ENCODE results near the gene DNAJC7.
A peak's percentile ranks its signal among the peaks of the same experiment; 100 is the strongest.

The DNAJC7 gene

DNA sequence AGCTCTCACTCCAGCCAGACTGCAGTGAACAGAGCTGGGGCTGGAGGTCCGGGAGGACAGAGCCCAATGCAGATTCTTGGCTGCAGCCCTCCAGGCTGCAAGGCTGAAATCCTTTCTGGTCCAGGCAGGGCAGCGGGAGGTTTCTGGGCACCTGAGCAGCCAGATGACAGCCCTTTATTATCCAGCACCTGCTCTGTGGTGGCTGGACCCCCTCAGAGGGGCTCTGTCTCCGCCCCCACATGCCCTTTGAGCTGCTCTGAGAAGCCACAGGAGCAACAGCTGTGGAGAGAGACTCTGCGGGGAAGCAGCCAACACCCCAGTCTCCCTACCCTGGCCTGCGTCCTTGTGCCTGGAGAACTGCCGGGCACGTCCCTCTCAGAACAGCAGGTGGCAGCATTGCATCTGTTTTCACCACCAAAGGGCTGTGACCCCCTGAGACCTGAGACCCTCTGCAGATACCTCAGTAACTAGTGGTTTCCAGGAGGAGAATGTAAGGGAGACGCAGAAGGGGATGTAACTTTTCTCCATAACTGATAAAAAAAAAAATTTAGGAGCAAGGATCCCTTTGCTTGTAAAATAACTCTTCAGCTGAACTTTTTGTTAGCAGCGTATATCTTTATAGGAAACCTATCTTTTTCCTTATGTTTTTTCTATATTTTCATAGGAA is 54.3 kb downstream of the DNAJC7 start:
- no peak overlapping the region for H3K4me3 ChIP-seq (ENCODE audit: low read depth, low read length)
- TF ChIP-seq, protein P1, sequence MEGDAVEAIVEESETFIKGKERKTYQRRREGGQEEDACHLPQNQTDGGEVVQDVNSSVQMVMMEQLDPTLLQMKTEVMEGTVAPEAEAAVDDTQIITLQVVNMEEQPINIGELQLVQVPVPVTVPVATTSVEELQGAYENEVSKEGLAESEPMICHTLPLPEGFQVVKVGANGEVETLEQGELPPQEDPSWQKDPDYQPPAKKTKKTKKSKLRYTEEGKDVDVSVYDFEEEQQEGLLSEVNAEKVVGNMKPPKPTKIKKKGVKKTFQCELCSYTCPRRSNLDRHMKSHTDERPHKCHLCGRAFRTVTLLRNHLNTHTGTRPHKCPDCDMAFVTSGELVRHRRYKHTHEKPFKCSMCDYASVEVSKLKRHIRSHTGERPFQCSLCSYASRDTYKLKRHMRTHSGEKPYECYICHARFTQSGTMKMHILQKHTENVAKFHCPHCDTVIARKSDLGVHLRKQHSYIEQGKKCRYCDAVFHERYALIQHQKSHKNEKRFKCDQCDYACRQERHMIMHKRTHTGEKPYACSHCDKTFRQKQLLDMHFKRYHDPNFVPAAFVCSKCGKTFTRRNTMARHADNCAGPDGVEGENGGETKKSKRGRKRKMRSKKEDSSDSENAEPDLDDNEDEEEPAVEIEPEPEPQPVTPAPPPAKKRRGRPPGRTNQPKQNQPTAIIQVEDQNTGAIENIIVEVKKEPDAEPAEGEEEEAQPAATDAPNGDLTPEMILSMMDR (IDR thresholded peaks at IDR 0.05; ENCODE audit: borderline replicate concordance, insufficient read depth, low read depth, low read length) = peak; percentile 81

DNA sequence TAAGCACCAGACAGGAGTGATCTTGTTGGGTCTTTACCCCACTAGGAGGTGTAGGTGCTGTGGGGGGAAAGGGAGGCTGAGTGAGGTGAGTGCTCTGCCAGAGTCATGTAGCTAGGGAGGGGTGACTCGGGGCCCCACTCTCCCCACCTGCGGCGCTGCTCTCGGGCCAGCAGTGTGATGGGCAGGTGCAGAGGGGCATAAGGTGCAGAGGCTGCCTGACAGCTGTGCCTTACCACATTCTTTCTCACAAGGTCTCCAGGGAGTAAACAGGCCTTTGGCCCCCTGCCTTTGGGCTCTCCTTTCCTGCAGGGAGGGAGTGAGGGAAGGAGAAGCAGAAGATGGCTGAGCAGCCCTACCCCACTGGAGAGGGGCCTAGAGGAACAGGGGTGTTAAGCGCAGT is 55.1 kb downstream of the DNAJC7 start:
- no peak overlapping the region for H3K4me3 ChIP-seq (ENCODE audit: low read depth, low read length)
- TF ChIP-seq, protein P1 (IDR thresholded peaks at IDR 0.05; ENCODE audit: borderline replicate concordance, insufficient read depth, low read depth, low read length) = no peak

DNA sequence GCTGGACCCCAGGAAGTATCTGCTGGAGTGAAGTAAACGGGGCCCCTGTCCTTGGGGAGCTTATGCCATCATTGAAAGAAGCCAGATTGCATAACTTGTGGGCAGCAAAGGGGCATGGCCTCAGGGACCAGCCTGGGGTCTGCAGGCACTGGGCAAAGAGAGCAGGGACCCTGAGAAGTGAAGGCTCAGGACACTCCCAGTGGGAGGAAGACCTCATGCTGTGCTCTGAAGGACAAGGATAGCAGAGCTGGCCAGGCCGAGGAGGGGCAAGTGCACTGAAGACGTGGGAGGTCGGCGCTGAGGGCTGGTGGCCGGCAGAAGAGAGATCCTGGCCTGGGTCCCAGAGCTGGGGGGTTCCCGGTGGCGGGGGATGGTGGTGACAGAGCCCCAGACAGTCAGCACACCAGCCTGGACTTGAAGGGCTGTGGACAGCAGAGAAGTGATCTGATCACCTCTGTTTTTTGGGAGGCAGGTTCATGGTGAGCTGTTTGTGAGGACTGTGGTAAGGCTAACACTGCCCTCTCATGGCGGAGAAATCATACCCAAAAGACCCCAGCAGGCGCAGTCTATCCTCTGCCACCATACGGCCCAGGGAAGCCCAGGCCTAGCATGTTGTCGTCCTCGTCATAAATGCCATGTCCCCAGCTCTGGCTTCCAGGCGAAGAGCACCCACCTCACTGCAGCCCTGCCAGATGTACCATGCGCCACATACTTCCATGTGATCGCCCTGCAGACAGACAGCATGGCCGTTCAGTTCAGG is 57.7 kb downstream of the DNAJC7 start:
- no peak overlapping the region for H3K4me3 ChIP-seq (ENCODE audit: low read depth, low read length)

GRCh38 chr17:41959030-41959335 is 58.3 kb downstream of the DNAJC7 start:
- TF ChIP-seq, protein P1 (IDR thresholded peaks at IDR 0.05; ENCODE audit: borderline replicate concordance, insufficient read depth, low read depth, low read length) = no peak
- H3K4me3 ChIP-seq (ENCODE audit: low read depth, low read length) = no peak overlapping the region

More for the DNA sequence above, 57.7 kb downstream of the DNAJC7 start:
- TF ChIP-seq, protein P1 (IDR thresholded peaks at IDR 0.05; ENCODE audit: borderline replicate concordance, insufficient read depth, low read depth, low read length) = peak; percentile 29; the same call in 1 of the 2 replicates

DNA sequence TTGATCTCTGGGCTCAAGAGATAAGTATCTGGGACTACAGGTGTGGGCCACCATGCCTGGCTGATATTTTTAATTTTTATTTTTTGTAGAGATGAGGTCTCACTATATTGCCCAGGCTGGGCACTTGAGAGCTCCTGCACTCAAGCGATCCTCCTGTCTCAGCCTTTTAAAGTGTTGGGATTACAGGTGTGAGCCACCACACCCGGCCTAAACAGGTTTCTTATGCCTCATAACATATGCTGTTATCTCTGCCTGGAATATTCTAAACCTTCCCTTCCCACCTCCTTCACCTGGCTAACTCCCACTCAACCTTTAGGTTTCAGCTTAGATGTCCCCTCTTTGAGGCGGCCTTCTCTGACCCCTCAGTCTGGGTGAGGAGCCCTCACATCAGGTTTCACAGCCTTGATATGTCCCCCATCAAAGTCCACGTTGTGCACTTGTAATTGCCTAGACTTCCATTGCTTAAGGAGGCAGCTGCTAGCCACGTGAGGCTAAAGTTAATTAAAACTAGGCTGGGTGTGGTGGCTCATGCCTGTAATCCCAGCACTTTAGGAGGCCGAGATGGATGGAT is 59.3 kb downstream of the DNAJC7 start:
- TF ChIP-seq, protein P1 (IDR thresholded peaks at IDR 0.05; ENCODE audit: borderline replicate concordance, insufficient read depth, low read depth, low read length) = no peak
- H3K4me3 ChIP-seq (ENCODE audit: low read depth, low read length) = no peak overlapping the region

- no peak overlapping the region for H3K4me3 ChIP-seq (ENCODE audit: low read depth, low read length)
- TF ChIP-seq, protein P1 (IDR thresholded peaks at IDR 0.05; ENCODE audit: borderline replicate concordance, insufficient read depth, low read depth, low read length) = no peak
Measured at GRCh38 chr17:41957031-41957868, 60.0 kb downstream of the DNAJC7 start.
